HepG2 (cell line): Measurements from ENCODE around the gene EXOC3L4. TPM values are rescaled to one million over a fixed set of nuclear protein-coding genes. Genes with fewer than 3 reads are reported as not detected.

ENCODE experiments used
- ARNT2 ChIP-seq: sonication (generic); formaldehyde crosslinking; IDR thresholded peaks from 2 replicates; pipeline ENCODE4 v1.8.0; 2022; ENCODE audit warnings: mild to moderate bottlenecking, low read depth, missing genetic modification reagents, moderate library complexity
- FOSL1 ChIP-seq: sonication (generic); formaldehyde crosslinking; IDR thresholded peaks from 2 replicates; pipeline ENCODE4 v1.9.0; 2021; ENCODE audit warnings: missing genetic modification reagents, borderline replicate concordance
- MNT ChIP-seq: fragments of 450-650 bp; IDR thresholded peaks from 2 replicates; pipeline ENCODE4 v1.6.1; 2016
- NBN ChIP-seq: fragments of 450-650 bp; conservative IDR thresholded peaks from 2 replicates; pipeline ENCODE4 v1.6.1; 2017
- PHF5A ChIP-seq: IDR thresholded peaks from one replicate; pipeline ENCODE4 v1.6.1; 2018; ENCODE audit warnings: low read depth, missing genetic modification reagents; ENCODE audit not compliant: unreplicated experiment
- RARA ChIP-seq: IDR thresholded peaks from 2 replicates; pipeline ENCODE4 v1.6.1; 2016; ENCODE audit warnings: missing genetic modification reagents, missing compliant biosample characterization
- RBFOX2 ChIP-seq: fragments of 200-400 bp; formaldehyde crosslinking; IDR thresholded peaks from 2 replicates; pipeline ENCODE4 v1.6.1; 2017; ENCODE audit warnings: low read depth, mild to moderate bottlenecking, low read length
- RBM39 ChIP-seq: fragments of 200-400 bp; formaldehyde crosslinking; IDR thresholded peaks from one replicate; pipeline ENCODE4 v1.6.1; 2018; ENCODE audit warnings: antibody characterized with exemption, mild to moderate bottlenecking, low read depth, low read length; ENCODE audit not compliant: poor library complexity, severe bottlenecking
- ZBTB26 ChIP-seq: IDR thresholded peaks from 2 replicates; pipeline ENCODE4 v1.6.1; 2016; ENCODE audit warnings: missing compliant biosample characterization, missing genetic modification reagents, borderline replicate concordance
- ZMYM4 ChIP-seq: sonication (generic); formaldehyde crosslinking; IDR thresholded peaks from 2 replicates; pipeline ENCODE4 v1.8.1; 2023; ENCODE audit warnings: mild to moderate bottlenecking, missing genetic modification reagents
- ZNF292 ChIP-seq: sonication (generic); formaldehyde crosslinking; IDR thresholded peaks from 2 replicates; pipeline ENCODE4 v1.8.1; 2022; ENCODE audit warnings: mild to moderate bottlenecking, low read depth, missing genetic modification reagents, borderline replicate concordance
- ZNF503 ChIP-seq: sonication (generic); formaldehyde crosslinking; IDR thresholded peaks from 2 replicates; pipeline ENCODE4 v1.4.0; 2020; ENCODE audit warnings: missing genetic modification reagents
- ZNF644 ChIP-seq: IDR thresholded peaks from 2 replicates; pipeline ENCODE4 v1.6.1; 2016; ENCODE audit warnings: low read depth
- ZNF724P ChIP-seq: sonication (generic); formaldehyde crosslinking; IDR thresholded peaks from 2 replicates; pipeline ENCODE4 v1.8.0; 2022; ENCODE audit warnings: missing genetic modification reagents, borderline replicate concordance
- ZSCAN12 ChIP-seq: sonication (generic); formaldehyde crosslinking; IDR thresholded peaks from 2 replicates; pipeline ENCODE4 v1.9.0; 2021; ENCODE audit warnings: mild to moderate bottlenecking, missing genetic modification reagents
- polyA plus RNA-seq, 8 experiments: library from polyadenylated mRNA; depleted of rRNA in 3 of 8; stranded (reverse) in 7 of 8; unstranded in 1 of 8; fragments of >200 nt; fragmentation: Illumina TruSeq in 4 of 8; extraction: Trizol in 4 of 8; gene quantifications; 2 replicates each; pipeline versions ENCODE4 v1.2.1 to v1.2.3, GENCODE V29; 2011 to 2016; ENCODE audit warnings: low read depth in 4 of 8, missing spikeins in 1 of 8, mixed read lengths in 1 of 8; ENCODE audit not compliant: insufficient read depth in 1 of 8
- total RNA-seq, 5 experiments: library from RNA; depleted of rRNA; stranded (reverse); fragments of >200 nt; fragmentation: Illumina TruSeq; extraction: Trizol; gene quantifications; 2 replicates each; pipeline ENCODE4 v1.2.3, GENCODE V29; 2016; ENCODE audit warnings: low read depth in 1 of 5
- TF ChIP-seq, protein P1 (sequence below): sonication (generic); formaldehyde crosslinking; IDR thresholded peaks from 2 replicates; pipeline ENCODE4 v1.5.0; 2020; ENCODE audit warnings: mild to moderate bottlenecking, missing genetic modification reagents, borderline replicate concordance
- TF ChIP-seq, protein P2 (sequence below): sonication (generic); formaldehyde crosslinking; IDR thresholded peaks from 2 replicates; pipeline ENCODE4 v1.4.0; 2020; ENCODE audit warnings: mild to moderate bottlenecking, low read depth, missing genetic modification reagents

EXOC3L4 gene
- total and polyA plus RNA-seq, 2 of the 13 experiments (the other 11 are each of a cell fraction or from before 2014, with no cell fraction given) = 11.8 to 27.0 TPM

- TF ChIP-seq ZNF503 (no peak), ZNF644 (no peak), ZNF292 (no peak), RBM39 (peak; percentile 17), ZBTB26 (CRISPR knock-in tag) (no peak), FOSL1 (no peak), RARA (no peak), ZSCAN12 (no peak), ZMYM4 (CRISPR knock-in tag) (no peak), ARNT2 (0 out of 2 replicates have a peak, but pooled peaks have one; percentile 26), NBN (no peak), PHF5A (CRISPR knock-in tag) (no peak), ZNF724P (0 out of 2 replicates have a peak, but pooled peaks have one; percentile 48), RBFOX2 (no peak), MNT (peak; percentile 86)
- TF ChIP-seq, protein P1, sequence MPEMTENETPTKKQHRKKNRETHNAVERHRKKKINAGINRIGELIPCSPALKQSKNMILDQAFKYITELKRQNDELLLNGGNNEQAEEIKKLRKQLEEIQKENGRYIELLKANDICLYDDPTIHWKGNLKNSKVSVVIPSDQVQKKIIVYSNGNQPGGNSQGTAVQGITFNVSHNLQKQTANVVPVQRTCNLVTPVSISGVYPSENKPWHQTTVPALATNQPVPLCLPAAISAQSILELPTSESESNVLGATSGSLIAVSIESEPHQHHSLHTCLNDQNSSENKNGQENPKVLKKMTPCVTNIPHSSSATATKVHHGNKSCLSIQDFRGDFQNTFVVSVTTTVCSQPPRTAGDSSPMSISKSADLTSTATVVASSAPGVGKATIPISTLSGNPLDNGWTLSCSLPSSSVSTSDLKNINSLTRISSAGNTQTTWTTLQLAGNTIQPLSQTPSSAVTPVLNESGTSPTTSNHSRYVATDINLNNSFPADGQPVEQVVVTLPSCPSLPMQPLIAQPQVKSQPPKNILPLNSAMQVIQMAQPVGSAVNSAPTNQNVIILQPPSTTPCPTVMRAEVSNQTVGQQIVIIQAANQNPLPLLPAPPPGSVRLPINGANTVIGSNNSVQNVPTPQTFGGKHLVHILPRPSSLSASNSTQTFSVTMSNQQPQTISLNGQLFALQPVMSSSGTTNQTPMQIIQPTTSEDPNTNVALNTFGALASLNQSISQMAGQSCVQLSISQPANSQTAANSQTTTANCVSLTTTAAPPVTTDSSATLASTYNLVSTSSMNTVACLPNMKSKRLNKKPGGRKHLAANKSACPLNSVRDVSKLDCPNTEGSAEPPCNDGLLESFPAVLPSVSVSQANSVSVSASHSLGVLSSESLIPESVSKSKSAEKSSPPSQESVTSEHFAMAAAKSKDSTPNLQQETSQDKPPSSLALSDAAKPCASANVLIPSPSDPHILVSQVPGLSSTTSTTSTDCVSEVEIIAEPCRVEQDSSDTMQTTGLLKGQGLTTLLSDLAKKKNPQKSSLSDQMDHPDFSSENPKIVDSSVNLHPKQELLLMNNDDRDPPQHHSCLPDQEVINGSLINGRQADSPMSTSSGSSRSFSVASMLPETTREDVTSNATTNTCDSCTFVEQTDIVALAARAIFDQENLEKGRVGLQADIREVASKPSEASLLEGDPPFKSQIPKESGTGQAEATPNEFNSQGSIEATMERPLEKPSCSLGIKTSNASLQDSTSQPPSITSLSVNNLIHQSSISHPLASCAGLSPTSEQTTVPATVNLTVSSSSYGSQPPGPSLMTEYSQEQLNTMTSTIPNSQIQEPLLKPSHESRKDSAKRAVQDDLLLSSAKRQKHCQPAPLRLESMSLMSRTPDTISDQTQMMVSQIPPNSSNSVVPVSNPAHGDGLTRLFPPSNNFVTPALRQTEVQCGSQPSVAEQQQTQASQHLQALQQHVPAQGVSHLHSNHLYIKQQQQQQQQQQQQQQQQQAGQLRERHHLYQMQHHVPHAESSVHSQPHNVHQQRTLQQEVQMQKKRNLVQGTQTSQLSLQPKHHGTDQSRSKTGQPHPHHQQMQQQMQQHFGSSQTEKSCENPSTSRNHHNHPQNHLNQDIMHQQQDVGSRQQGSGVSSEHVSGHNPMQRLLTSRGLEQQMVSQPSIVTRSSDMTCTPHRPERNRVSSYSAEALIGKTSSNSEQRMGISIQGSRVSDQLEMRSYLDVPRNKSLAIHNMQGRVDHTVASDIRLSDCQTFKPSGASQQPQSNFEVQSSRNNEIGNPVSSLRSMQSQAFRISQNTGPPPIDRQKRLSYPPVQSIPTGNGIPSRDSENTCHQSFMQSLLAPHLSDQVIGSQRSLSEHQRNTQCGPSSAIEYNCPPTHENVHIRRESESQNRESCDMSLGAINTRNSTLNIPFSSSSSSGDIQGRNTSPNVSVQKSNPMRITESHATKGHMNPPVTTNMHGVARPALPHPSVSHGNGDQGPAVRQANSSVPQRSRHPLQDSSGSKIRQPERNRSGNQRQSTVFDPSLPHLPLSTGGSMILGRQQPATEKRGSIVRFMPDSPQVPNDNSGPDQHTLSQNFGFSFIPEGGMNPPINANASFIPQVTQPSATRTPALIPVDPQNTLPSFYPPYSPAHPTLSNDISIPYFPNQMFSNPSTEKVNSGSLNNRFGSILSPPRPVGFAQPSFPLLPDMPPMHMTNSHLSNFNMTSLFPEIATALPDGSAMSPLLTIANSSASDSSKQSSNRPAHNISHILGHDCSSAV (CRISPR knock-in tag) = no peak
- TF ChIP-seq, protein P2, sequence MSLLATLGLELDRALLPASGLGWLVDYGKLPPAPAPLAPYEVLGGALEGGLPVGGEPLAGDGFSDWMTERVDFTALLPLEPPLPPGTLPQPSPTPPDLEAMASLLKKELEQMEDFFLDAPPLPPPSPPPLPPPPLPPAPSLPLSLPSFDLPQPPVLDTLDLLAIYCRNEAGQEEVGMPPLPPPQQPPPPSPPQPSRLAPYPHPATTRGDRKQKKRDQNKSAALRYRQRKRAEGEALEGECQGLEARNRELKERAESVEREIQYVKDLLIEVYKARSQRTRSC = no peak
Measured at GRCh38 chr14:103113303-103113702, 18.8 kb downstream of the EXOC3L4 start (continued).
